Tibial artery (tissue), 4 donors: Measurements from ENCODE around the gene EPO.
A peak's percentile ranks its signal among the peaks of the same experiment; 100 is the strongest.

Experiments used
- DNase-seq, 2 donors: peaks; one replicate each; pipeline ENCODE4 v3.0.0-alpha.2; 2019
- H3K27ac ChIP-seq, 2 donors: fragments of 200-600 bp; sonication (generic) in 1 of 2; 1 replicate in 1 of 2; 2 replicates in 1 of 2; pipeline ENCODE4 v1.5.1; 2018 to 2019; ENCODE audit warnings: mild to moderate bottlenecking in 1 of 2
- H3K27me3 ChIP-seq, 2 donors: fragments of 200-600 bp; sonication (generic) in 1 of 2; one replicate each; pipeline versions ENCODE4 v1.5.1 to v1.6.0; 2016 to 2019
- H3K36me3 ChIP-seq, 3 donors: fragments of 200-600 bp; sonication (generic) in 2 of 3; one replicate each; pipeline ENCODE4 v1.5.1; 2016 to 2019; ENCODE audit warnings: mild to moderate bottlenecking in 2 of 3
- H3K4me1 ChIP-seq, 4 donors: fragments of 200-600 bp; sonication (generic) in 2 of 4; 1 replicate in 3 of 4; 2 replicates in 1 of 4; pipeline ENCODE4 v1.5.1; 2016 to 2019
- H3K4me3 ChIP-seq, 2 donors: fragments of 200-600 bp; sonication (generic) in 1 of 2; 1 replicate in 1 of 2; 2 replicates in 1 of 2; pipeline ENCODE4 v1.5.1; 2018 to 2019; ENCODE audit warnings: mild to moderate bottlenecking in 2 of 2
- H3K9me3 ChIP-seq, 3 donors: fragments of 200-600 bp; sonication (generic) in 1 of 3; one replicate each; pipeline ENCODE4 v1.5.1; 2016 to 2019
- intact Hi-C: fragments of 100-400 bp; cut with DNase I; formaldehyde crosslinking; loops from one replicate; pipeline ENCODE4 v1.15.0; 2023; ENCODE audit warnings: low total_unique reads
- TF ChIP-seq, protein P1 (sequence below), 2 experiments: fragments of 200-600 bp in 1 of 2; fragments of 450-650 bp in 1 of 2; IDR thresholded peaks; one replicate each; pipeline ENCODE4 v1.5.1; 2017 to 2019; ENCODE audit warnings: antibody characterized with exemption in 2 of 2, mild to moderate bottlenecking in 1 of 2, moderate library complexity in 1 of 2

EPO gene

DNA sequence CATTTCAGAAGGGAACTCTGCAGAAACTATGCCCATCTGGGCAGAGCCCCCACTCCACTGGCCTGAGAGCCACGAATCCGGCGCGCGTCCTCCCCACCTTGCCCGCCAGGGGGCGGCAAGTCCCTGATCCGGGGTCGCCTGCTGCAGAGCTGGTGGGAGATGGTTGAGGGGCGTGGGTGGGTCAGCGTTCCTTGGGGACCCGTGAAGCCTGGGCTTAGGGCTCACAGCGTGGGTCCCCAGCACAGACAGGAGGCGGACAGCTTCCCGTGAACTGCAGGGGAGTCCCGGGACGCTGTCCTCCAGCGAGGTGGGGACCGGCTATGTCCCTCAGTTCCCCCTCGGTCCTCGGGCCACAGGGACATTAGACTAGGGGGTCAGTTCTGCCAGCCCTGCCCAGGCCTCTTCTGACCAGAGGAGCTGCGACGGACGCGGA is 14.9 kb upstream of the EPO start:
- H3K9me3 ChIP-seq, result no peaks in the 10 kb centered on the region
- no peaks in the 10 kb centered on the region for H3K36me3 ChIP-seq
- DNase-seq, result peak; percentile 53 to 85
- H3K27ac ChIP-seq, result peak overlapping the region; percentile 90 to 96
- TF ChIP-seq, protein P1, sequence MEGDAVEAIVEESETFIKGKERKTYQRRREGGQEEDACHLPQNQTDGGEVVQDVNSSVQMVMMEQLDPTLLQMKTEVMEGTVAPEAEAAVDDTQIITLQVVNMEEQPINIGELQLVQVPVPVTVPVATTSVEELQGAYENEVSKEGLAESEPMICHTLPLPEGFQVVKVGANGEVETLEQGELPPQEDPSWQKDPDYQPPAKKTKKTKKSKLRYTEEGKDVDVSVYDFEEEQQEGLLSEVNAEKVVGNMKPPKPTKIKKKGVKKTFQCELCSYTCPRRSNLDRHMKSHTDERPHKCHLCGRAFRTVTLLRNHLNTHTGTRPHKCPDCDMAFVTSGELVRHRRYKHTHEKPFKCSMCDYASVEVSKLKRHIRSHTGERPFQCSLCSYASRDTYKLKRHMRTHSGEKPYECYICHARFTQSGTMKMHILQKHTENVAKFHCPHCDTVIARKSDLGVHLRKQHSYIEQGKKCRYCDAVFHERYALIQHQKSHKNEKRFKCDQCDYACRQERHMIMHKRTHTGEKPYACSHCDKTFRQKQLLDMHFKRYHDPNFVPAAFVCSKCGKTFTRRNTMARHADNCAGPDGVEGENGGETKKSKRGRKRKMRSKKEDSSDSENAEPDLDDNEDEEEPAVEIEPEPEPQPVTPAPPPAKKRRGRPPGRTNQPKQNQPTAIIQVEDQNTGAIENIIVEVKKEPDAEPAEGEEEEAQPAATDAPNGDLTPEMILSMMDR (IDR thresholded peaks at IDR 0.05), result peak; percentile 90 to 93
- peak overlapping the region; percentile 63 to 77 for H3K4me3 ChIP-seq
- H3K4me1 ChIP-seq, result peaks cover 0 to 21% (median 19%) of the 10 kb centered on the region in 4 donors
- H3K27me3 ChIP-seq, result no peaks in the 10 kb centered on the region
- intact Hi-C loops, result loop anchor here (5.0 kb wide), 1 partner anchor 147 kb away; the partner anchor contains the start of gene SLC12A9

DNA sequence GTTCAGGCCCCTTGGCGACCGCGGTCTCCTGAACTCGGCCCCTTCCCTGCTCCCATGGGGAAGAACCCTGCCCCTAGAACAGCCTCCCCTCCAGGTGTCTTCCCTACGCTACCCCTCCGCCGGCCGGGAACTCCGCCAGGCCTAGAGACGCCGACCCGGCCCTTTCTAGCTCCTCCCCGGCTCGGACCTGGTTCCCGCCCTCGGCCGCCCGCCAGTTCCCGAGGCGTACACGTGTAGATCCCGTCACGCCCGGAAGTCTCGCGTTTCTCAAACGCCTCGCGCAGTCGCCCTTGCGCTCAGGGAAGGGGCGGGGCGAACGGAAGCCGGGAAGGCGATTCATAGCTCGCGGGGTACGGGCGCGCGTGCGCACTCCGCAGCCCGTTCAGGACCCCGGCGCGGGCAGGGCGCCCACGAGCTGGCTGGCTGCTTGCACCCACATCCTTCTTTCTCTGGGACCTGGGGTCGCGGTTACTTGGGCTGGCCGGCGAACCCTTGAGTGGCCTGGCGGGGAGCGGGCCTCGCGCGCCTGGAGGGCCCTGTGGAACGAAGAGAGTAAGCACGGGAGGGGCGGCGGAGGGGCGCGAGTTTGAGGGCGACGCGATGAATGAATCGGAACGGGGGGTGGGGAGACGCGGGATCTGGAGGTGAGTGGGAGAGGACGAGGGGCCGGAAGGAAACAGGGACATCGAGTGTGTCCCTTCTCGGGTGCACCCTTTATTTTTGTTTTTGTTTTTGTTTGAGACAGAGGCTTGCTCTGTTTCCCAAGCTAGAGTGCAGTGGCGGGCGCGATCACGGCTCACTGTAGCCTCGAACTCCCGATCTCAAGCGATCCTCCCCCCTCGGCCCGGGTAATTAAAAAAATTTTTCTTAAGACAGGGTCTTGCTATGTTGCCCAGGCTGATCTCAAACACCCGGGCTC is 14.3 kb upstream of the EPO start, which contains the start of gene POP7:
POP7 (plus strand) TSS at position 369 of the 919 bp plus-strand sequence. CDS start 710 bp downstream, outside the sequence.
- TF ChIP-seq, protein P1 (IDR thresholded peaks at IDR 0.05), result no peak

DNA sequence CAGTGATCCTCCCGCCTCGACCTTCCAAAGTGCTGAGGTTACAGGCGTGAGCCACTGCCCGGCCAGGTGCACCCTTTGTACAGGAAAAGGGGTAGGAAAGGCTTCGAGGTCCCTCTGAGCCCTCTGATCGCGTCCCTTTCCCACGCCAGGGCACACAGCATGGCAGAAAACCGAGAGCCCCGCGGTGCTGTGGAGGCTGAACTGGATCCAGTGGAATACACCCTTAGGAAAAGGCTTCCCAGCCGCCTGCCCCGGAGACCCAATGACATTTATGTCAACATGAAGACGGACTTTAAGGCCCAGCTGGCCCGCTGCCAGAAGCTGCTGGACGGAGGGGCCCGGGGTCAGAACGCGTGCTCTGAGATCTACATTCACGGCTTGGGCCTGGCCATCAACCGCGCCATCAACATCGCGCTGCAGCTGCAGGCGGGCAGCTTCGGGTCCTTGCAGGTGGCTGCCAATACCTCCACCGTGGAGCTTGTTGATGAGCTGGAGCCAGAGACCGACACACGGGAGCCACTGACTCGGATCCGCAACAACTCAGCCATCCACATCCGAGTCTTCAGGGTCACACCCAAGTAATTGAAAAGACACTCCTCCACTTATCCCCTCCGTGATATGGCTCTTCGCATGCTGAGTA is 13.5 kb upstream of the EPO start:
- peaks cover 0 to 21% (median 19%) of the 10 kb centered on the region in 4 donors for H3K4me1 ChIP-seq

More for the DNA sequence above, 14.3 kb upstream of the EPO start, which contains the start of gene POP7:
- peak; percentile 98 to 99 for DNase-seq
- H3K27me3 ChIP-seq, result no peaks in the 10 kb centered on the region
- H3K36me3 ChIP-seq, result no peaks in the 10 kb centered on the region
- peaks cover 0 to 21% (median 19%) of the 10 kb centered on the region in 4 donors for H3K4me1 ChIP-seq
- H3K4me3 ChIP-seq, result peak within 1 kb of the TSS; percentile 63 to 77
- H3K27ac ChIP-seq, result peak within 1 kb of the TSS; percentile 90 to 96
- H3K9me3 ChIP-seq, result no peaks in the 10 kb centered on the region
- intact Hi-C loops, result loop anchor here (5.0 kb wide), 1 partner anchor 146 kb away; the partner anchor contains the start of gene SLC12A9

DNA sequence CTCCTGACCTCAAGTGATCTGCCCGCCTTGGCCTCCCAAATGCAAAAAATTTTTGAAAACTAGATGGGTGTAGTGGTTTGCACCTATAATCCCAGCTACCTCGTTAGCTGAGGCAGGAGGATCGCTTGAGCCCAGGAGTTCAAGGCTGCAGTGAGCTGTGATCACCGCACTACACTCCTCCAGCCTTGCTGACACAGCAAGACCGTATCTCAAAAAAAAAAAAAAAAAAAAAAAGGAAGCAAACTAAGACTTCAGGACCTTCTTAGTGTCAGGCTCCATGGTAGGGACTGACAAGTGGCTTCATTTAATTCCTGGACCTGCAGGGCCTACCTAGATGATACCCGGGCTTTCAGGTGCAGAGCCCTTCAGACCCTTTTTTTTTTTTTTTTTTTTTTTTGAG is 11.9 kb upstream of the EPO start:
- TF ChIP-seq, protein P1 (IDR thresholded peaks at IDR 0.05), result no peak
- intact Hi-C loops, result loop anchor here (5.0 kb wide), 1 partner anchor 144 kb away; the partner anchor contains the start of gene SLC12A9
- peaks cover 0 to 21% (median 19%) of the 10 kb centered on the region in 4 donors for H3K4me1 ChIP-seq
- H3K27ac ChIP-seq, result no peak overlapping the region
- no peak for DNase-seq
- H3K4me3 ChIP-seq, result no peak overlapping the region
- H3K36me3 ChIP-seq, result no peaks in the 10 kb centered on the region
- H3K9me3 ChIP-seq, result no peaks in the 10 kb centered on the region
- no peaks in the 10 kb centered on the region for H3K27me3 ChIP-seq

More for the DNA sequence above, 13.5 kb upstream of the EPO start:
- peak overlapping the region; percentile 90 to 96 for H3K27ac ChIP-seq
- intact Hi-C loops, result loop anchor here (5.0 kb wide), 1 partner anchor 146 kb away; the partner anchor contains the start of gene SLC12A9
- H3K4me3 ChIP-seq, result peak overlapping the region; percentile 63 to 77
- DNase-seq, result no peak
- TF ChIP-seq, protein P1 (IDR thresholded peaks at IDR 0.05), result no peak
- no peaks in the 10 kb centered on the region for H3K27me3 ChIP-seq
- H3K9me3 ChIP-seq, result no peaks in the 10 kb centered on the region
- H3K36me3 ChIP-seq, result no peaks in the 10 kb centered on the region

DNA sequence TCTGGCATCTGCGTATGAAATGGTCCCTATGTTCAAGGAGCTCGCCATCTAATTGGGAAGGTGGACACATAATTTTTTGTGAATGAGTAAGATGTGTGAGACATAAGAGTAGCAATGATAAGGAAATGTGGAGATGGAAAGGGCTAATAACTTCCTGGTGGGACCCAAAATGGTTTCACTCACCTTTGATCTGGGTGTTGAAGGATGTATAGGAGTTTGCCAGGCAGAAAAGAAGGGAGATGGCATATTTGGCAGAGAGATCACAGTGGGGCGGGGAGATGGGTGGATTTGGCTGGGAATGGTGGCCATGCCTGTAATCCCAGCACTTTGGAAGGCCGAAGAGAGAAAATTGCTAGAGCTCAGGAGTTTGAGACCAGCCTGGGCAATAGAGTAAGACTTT is 9.8 kb upstream of the EPO start:
- Histone ChIP-seq H3K27ac (no peak overlapping the region), H3K36me3 (no peaks in the 10 kb centered on the region), H3K9me3 (no peaks in the 10 kb centered on the region), H3K4me3 (no peak overlapping the region), H3K4me1 (peaks cover 0 to 16% (median 13%) of the 10 kb centered on the region in 4 donors), H3K27me3 (no peaks in the 10 kb centered on the region)
- intact Hi-C loops, result no loop called here
- TF ChIP-seq, protein P1 (IDR thresholded peaks at IDR 0.05), result no peak
- no peak for DNase-seq
